Esophagus muscularis mucosa (tissue), 4 donors: ENCODE results near the gene KRT74. TPM values are rescaled to one million over a fixed set of nuclear protein-coding genes. Genes with fewer than 3 reads are reported as not detected.
A peak's percentile ranks its signal among the peaks of the same experiment; 100 is the strongest.

Experiments
- DNase-seq: peaks from one replicate; pipeline ENCODE4 v3.0.0-alpha.2; 2017; ENCODE audit errors: extremely low spot score
- H3K27ac ChIP-seq, 4 donors: fragments of 200-600 bp; sonication (generic); replicated peaks in 1 of 4; 1 replicate in 3 of 4; 2 replicates in 1 of 4; pipeline ENCODE4 v1.5.1; 2016 to 2019; ENCODE audit warnings: mild to moderate bottlenecking in 1 of 4
- H3K27me3 ChIP-seq, 4 donors: fragments of 200-600 bp; sonication (generic); one replicate each; pipeline versions ENCODE4 v1.5.1 to v1.6.0; 2016 to 2019
- H3K36me3 ChIP-seq, 4 donors: fragments of 200-600 bp; sonication (generic); one replicate each; pipeline ENCODE4 v1.5.1; 2016 to 2019
- H3K4me1 ChIP-seq, 4 donors: fragments of 200-600 bp; sonication (generic); one replicate each; pipeline ENCODE4 v1.5.1; 2016 to 2019
- H3K4me3 ChIP-seq, 4 donors: fragments of 200-600 bp; sonication (generic); 1 replicate in 2 of 4; 2 replicates in 2 of 4; pipeline ENCODE4 v1.5.1; 2016 to 2019; ENCODE audit warnings: mild to moderate bottlenecking in 4 of 4, moderate library complexity in 1 of 4
- H3K9me3 ChIP-seq, 4 donors: fragments of 200-600 bp; sonication (generic); 1 replicate in 3 of 4; 2 replicates in 1 of 4; pipeline ENCODE4 v1.5.1; 2016 to 2019
- EP300 ChIP-seq: sonication (generic); formaldehyde crosslinking; IDR thresholded peaks from one replicate; pipeline ENCODE4 v1.6.1; 2017; ENCODE audit warnings: antibody characterized with exemption
- POLR2A ChIP-seq: fragments of 450-650 bp; IDR thresholded peaks from one replicate; pipeline ENCODE4 v1.6.1; 2017; ENCODE audit warnings: antibody characterized with exemption, moderate library complexity, mild to moderate bottlenecking, low read depth
- POLR2AphosphoS5 ChIP-seq, 2 donors: sonication (generic); formaldehyde crosslinking; IDR thresholded peaks; one replicate each; pipeline ENCODE4 v1.6.1; 2017; ENCODE audit warnings: antibody characterized with exemption in 2 of 2
- WGBS: methylation state at CpG from one replicate; pipeline ENCODE4 v1.1.5; 2018; 5-methylcytosine and 5-hydroxymethylcytosine counted together
- intact Hi-C: fragments of 100-400 bp; cut with DNase I; formaldehyde crosslinking; loops from one replicate; pipeline ENCODE4 v1.15.1; 2023
- total RNA-seq, 4 donors: library from RNA; depleted of rRNA; stranded (reverse); fragments of >200 nt; gene quantifications; one replicate each; pipeline versions ENCODE4 v1.1.0 to v1.2.1, GENCODE V29; 2016
- TF ChIP-seq, protein P1 (sequence below), 3 experiments: fragments of 200-600 bp in 2 of 3; fragments of 450-650 bp in 1 of 3; sonication (generic) in 2 of 3; IDR thresholded peaks; one replicate each; pipeline ENCODE4 v1.5.1; 2017 to 2019; ENCODE audit warnings: antibody characterized with exemption in 3 of 3, mild to moderate bottlenecking in 2 of 3, moderate library complexity in 1 of 3

The KRT74 gene
- total RNA-seq, 4 donors from 2014 or later = not detected

DNA sequence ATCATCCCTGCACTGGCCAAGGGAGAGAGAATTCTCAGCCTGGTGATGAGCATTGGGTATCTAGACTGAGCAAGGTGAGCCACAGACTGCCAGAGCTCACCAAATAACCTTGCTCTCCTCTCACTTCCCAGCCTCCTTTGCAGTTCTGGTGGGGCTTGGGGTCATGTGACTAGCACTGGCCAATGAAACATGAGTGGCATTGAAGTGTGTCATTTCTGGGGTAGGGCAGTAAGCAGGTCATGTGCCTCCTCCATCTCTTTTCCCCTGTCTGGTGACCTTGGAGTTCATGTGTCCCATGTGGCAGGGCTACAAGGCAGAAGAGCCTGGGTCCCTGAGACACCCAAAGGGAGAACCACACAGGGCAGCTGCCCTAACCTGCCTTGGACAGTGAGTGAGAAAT lies 31.2 kb upstream of the KRT74 start:
- TF ChIP-seq POLR2AphosphoS5 (IDR thresholded peaks at IDR 0.05) = no peak
- TF ChIP-seq POLR2A = no peak
- TF ChIP-seq, protein P1, sequence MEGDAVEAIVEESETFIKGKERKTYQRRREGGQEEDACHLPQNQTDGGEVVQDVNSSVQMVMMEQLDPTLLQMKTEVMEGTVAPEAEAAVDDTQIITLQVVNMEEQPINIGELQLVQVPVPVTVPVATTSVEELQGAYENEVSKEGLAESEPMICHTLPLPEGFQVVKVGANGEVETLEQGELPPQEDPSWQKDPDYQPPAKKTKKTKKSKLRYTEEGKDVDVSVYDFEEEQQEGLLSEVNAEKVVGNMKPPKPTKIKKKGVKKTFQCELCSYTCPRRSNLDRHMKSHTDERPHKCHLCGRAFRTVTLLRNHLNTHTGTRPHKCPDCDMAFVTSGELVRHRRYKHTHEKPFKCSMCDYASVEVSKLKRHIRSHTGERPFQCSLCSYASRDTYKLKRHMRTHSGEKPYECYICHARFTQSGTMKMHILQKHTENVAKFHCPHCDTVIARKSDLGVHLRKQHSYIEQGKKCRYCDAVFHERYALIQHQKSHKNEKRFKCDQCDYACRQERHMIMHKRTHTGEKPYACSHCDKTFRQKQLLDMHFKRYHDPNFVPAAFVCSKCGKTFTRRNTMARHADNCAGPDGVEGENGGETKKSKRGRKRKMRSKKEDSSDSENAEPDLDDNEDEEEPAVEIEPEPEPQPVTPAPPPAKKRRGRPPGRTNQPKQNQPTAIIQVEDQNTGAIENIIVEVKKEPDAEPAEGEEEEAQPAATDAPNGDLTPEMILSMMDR (IDR thresholded peaks at IDR 0.05) = no peak
- no peak for TF ChIP-seq EP300
- Histone ChIP-seq H3K27me3 (peaks cover 0 to 53% (median 9%) of the 10 kb centered on the region in 4 donors), H3K4me1 (no peaks in the 10 kb centered on the region), H3K36me3 (no peaks in the 10 kb centered on the region), H3K9me3 (no peaks in the 10 kb centered on the region), H3K4me3 (no peak overlapping the region), H3K27ac (no peak overlapping the region)
- DNase-seq = peak; percentile 50
- intact Hi-C loops = no loop called here

DNA sequence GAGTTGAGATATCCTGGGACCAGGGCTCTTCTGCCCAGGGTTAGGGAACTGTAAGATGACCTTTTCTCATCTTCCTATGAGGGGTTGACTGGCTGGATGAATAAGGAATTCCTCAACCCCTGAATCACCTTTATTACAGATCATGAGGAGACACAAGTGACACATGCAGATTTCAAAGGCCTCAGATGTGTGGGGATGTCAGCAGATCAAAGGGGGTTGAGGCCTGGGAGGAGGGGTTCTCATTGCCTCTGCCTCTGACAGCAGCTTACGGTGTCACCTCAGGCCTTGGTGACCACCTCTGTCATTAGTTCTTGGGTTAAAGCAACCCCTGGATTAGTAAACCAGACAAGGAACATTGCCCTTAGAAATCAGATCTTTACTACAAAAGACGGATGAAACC lies 29.7 kb upstream of the KRT74 start:
- Histone ChIP-seq H3K27me3 (peaks cover 0 to 63% (median 9%) of the 10 kb centered on the region in 4 donors), H3K9me3 (no peaks in the 10 kb centered on the region), H3K4me3 (no peak overlapping the region), H3K36me3 (no peaks in the 10 kb centered on the region), H3K4me1 (no peaks in the 10 kb centered on the region), H3K27ac (no peak overlapping the region)
- TF ChIP-seq EP300 (no peak), POLR2AphosphoS5 (IDR thresholded peaks at IDR 0.05) (no peak), POLR2A (no peak)
- 79% methylated on average over 2 of the region's 2 CpGs for WGBS
- intact Hi-C loops = no loop called here
- peak; percentile 74 for DNase-seq

DNA sequence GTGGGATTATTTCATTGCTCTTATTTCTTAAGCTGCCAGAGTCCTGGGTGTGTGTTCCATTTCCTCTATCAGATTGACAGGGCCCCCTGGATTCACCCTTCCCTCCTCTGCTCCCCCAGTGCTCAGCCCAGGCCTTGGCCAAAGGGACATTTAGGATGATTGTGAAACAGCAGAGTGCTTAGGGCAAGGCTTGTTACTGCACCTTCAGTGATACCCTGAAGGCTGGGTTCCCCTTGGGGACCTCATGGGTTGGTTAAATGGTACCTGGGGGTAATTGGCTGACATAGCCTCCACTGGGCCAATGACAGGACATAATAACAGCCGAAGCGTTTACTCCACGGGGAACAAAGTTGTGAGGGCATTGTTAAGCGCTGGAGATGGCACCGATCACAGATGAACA lies 28.9 kb upstream of the KRT74 start:
- peaks cover 0 to 56% (median 9%) of the 10 kb centered on the region in 4 donors for H3K27me3 ChIP-seq
- TF ChIP-seq POLR2AphosphoS5 (IDR thresholded peaks at IDR 0.05) (no peak), EP300 (no peak), POLR2A (no peak)
- TF ChIP-seq, protein P1 (IDR thresholded peaks at IDR 0.05) = no peak
- H3K4me1 ChIP-seq = no peaks in the 10 kb centered on the region
- H3K9me3 ChIP-seq = no peaks in the 10 kb centered on the region
- intact Hi-C loops = no loop called here
- 77% methylated on average over 5 of the region's 5 CpGs for WGBS
- H3K4me3 ChIP-seq = no peak overlapping the region
- peak; percentile 55 for DNase-seq
- H3K27ac ChIP-seq = no peak overlapping the region
- H3K36me3 ChIP-seq = no peaks in the 10 kb centered on the region

DNA sequence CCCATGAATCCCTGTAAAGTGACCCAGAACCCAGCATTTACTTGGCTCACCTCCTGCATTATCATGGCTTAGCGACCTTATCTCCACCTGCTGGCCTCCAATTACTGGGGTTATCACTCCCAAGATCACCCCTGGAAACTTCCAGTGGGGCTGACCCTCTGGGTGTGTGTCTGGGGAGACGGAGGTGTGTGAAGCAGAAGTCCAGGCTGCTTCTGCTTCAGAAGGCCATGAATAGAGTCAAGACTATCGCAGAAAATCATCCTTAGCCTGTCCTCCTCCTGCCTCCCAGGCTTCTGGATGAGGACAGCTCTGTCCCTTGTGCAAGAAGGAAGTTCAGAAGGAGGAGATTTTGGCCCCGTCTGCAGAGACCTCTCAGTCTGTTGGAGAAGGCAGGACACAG lies 28.0 kb upstream of the KRT74 start:
- 74% methylated on average over 4 of the region's 4 CpGs for WGBS
- H3K4me3 ChIP-seq = no peak overlapping the region
- H3K27me3 ChIP-seq = peaks cover 0 to 56% (median 9%) of the 10 kb centered on the region in 4 donors
- no peak overlapping the region for H3K27ac ChIP-seq
- H3K9me3 ChIP-seq = no peaks in the 10 kb centered on the region
- H3K36me3 ChIP-seq = no peaks in the 10 kb centered on the region
- no peaks in the 10 kb centered on the region for H3K4me1 ChIP-seq
- no peak for TF ChIP-seq POLR2A
- no peak for TF ChIP-seq EP300
- TF ChIP-seq, protein P1 (IDR thresholded peaks at IDR 0.05) = no peak
- no peak for TF ChIP-seq POLR2AphosphoS5 (IDR thresholded peaks at IDR 0.05)
- intact Hi-C loops = no loop called here
- peak; percentile 42 for DNase-seq

DNA sequence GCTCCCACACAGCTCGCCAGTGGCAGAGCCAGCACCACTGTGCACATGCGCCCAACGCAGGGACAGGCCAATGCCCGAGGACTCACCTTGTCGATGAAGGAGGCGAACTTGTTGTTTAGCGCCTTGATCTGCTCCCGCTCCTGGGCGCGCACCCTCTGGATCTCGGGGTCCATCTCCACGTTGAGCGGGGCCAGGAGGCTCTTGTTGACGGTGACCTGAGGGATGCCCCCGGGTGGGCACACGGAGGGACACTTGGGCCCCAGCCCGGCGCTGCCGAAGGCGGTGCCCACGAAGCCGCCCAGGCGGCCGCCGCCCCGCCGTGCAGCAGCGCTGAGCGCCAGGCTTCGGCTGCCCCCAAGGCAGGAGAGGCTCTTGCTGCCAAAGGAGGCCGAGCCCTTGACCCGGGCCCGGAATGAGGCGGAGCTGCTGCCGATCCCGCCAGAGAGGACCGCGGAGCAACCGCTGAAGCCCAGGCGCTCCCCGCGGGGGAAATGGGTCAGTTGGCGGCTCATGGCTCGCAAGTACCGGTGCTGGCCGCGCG lies 27.4 kb upstream of the KRT74 start, which contains the start of gene KRT72:
KRT72 (minus strand) TSS at position 523 of the 541 bp plus-strand sequence; CDS start at position 512, 11 bp downstream.
- peak; percentile 82 for DNase-seq
- WGBS = 44% methylated on average over 14 of the region's 48 CpGs
- no peak within 1 kb of the TSS for H3K4me3 ChIP-seq

More for the DNA sequence above, 27.4 kb upstream of the KRT74 start, which contains the start of gene KRT72:
- Histone ChIP-seq H3K4me1 (no peaks in the 10 kb centered on the region), H3K27ac (no peak within 1 kb of the TSS), H3K9me3 (no peaks in the 10 kb centered on the region), H3K27me3 (peaks cover 0 to 56% (median 9%) of the 10 kb centered on the region in 4 donors), H3K36me3 (no peaks in the 10 kb centered on the region)
- TF ChIP-seq POLR2AphosphoS5 (IDR thresholded peaks at IDR 0.05) = no peak
- TF ChIP-seq POLR2A = no peak
- TF ChIP-seq EP300 = no peak
- TF ChIP-seq, protein P1 (IDR thresholded peaks at IDR 0.05) = no peak
- intact Hi-C loops = no loop called here
